ENCODE results near the gene USH2A.

DNA sequence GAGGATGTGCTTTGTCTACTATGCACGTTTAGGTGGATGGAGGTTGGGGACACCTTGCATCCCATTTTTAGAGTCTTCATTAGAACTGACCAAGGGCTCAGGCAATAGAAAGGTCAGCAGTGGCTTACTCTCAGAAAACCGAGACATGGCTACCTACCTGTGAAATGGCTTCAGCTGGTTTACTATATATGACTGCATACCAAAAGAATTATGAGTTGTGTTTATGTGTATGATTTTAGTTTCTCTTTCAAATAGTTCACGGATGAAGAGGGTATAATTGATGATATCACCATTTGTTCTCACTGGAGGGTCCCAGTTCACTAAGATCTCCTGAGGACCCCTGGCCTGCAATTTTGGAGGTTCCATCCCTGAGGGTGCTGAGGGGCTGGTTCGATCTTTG is 749.3 kb downstream of the USH2A start:
- TF ChIP-seq, protein P1, sequence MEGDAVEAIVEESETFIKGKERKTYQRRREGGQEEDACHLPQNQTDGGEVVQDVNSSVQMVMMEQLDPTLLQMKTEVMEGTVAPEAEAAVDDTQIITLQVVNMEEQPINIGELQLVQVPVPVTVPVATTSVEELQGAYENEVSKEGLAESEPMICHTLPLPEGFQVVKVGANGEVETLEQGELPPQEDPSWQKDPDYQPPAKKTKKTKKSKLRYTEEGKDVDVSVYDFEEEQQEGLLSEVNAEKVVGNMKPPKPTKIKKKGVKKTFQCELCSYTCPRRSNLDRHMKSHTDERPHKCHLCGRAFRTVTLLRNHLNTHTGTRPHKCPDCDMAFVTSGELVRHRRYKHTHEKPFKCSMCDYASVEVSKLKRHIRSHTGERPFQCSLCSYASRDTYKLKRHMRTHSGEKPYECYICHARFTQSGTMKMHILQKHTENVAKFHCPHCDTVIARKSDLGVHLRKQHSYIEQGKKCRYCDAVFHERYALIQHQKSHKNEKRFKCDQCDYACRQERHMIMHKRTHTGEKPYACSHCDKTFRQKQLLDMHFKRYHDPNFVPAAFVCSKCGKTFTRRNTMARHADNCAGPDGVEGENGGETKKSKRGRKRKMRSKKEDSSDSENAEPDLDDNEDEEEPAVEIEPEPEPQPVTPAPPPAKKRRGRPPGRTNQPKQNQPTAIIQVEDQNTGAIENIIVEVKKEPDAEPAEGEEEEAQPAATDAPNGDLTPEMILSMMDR (IDR thresholded peaks at IDR 0.05): no peak
- TF ChIP-seq EZH2phosphoT487 (IDR thresholded peaks at IDR 0.05) (no peak), EZH2 (IDR thresholded peaks at IDR 0.05) (no peak)
